H9 (cell line): ENCODE data around the gene GTF3C6. TPM values are rescaled to one million over a fixed set of nuclear protein-coding genes. Genes with fewer than 3 reads are reported as not detected.
"Not testable (repeated sequence)": the region's sequence is repeated elsewhere in the genome, so short reads cannot be mapped to it uniquely, and the experiment has no call there.

Source experiments
- DNase-seq: peaks from one replicate; pipeline ENCODE4 v3.0.0-alpha.2; 2017
- H2AFZ ChIP-seq: one replicate; pipeline ENCODE4 v1.6.1; 2013; ENCODE audit warnings: mild to moderate bottlenecking, low read length, control low read depth, moderate library complexity
- H2AK5ac ChIP-seq: 2 replicates; pipeline ENCODE4 v1.6.1; 2013; ENCODE audit warnings: low read length, control low read depth, mixed read lengths; ENCODE audit not compliant: insufficient read length
- H2BK120ac ChIP-seq: one replicate; pipeline ENCODE4 v1.6.1; 2013; ENCODE audit warnings: low read depth, mild to moderate bottlenecking, low read length, control low read depth, inconsistent platforms; ENCODE audit not compliant: poor library complexity, severe bottlenecking
- H2BK12ac ChIP-seq: 2 replicates; pipeline ENCODE4 v1.6.1; 2013; ENCODE audit warnings: low read length, control low read depth, mixed read lengths, low read depth; ENCODE audit not compliant: insufficient read length
- H2BK15ac ChIP-seq: 2 replicates; pipeline ENCODE4 v1.6.1; 2013; ENCODE audit warnings: low read depth, low read length, control low read depth
- H2BK20ac ChIP-seq: one replicate; pipeline ENCODE4 v1.6.1; 2013; ENCODE audit warnings: low read depth, mild to moderate bottlenecking, low read length, control low read depth, inconsistent platforms; ENCODE audit not compliant: poor library complexity, severe bottlenecking
- H2BK5ac ChIP-seq: 2 replicates; pipeline ENCODE4 v1.6.1; 2013; ENCODE audit warnings: low read length, control low read depth, mixed read lengths; ENCODE audit not compliant: insufficient read length
- H3K14ac ChIP-seq: 2 replicates; pipeline ENCODE4 v1.6.1; 2013; ENCODE audit warnings: low read length, control low read depth; ENCODE audit not compliant: insufficient read depth
- H3K18ac ChIP-seq: 2 replicates; pipeline ENCODE4 v1.6.1; 2013; ENCODE audit warnings: low read depth, mild to moderate bottlenecking, mixed read lengths, low read length, control low read depth; ENCODE audit not compliant: insufficient read length
- H3K23ac ChIP-seq: 2 replicates; pipeline ENCODE4 v1.6.1; 2013; ENCODE audit warnings: low read length, control low read depth, mixed read lengths, low read depth; ENCODE audit not compliant: insufficient read length
- H3K23me2 ChIP-seq: 2 replicates; pipeline ENCODE4 v1.6.1; 2013; ENCODE audit warnings: low read depth, mild to moderate bottlenecking, mixed read lengths, low read length, control low read depth; ENCODE audit not compliant: insufficient read length, poor library complexity, severe bottlenecking
- H3K27ac ChIP-seq: 2 replicates; pipeline ENCODE4 v1.5.1; 2013; ENCODE audit warnings: low read length, control low read depth, mixed read lengths, low read depth; ENCODE audit not compliant: insufficient read length
- H3K27me3 ChIP-seq: 2 replicates; pipeline ENCODE4 v1.6.1; 2013; ENCODE audit warnings: low read length, control low read depth, inconsistent platforms; ENCODE audit not compliant: insufficient read depth
- H3K4ac ChIP-seq: 2 replicates; pipeline ENCODE4 v1.6.1; 2013; ENCODE audit warnings: low read depth, mild to moderate bottlenecking, control low read depth, inconsistent platforms, low read length, moderate library complexity
- H3K4me1 ChIP-seq: 2 replicates; pipeline ENCODE4 v1.6.1; 2013; ENCODE audit warnings: low read length, control low read depth, inconsistent platforms; ENCODE audit not compliant: insufficient read depth
- H3K4me2 ChIP-seq: 2 replicates; pipeline ENCODE4 v1.6.1; 2013; ENCODE audit warnings: low read length, control low read depth, mixed read lengths; ENCODE audit not compliant: insufficient read length, insufficient read depth
- H3K56ac ChIP-seq: 2 replicates; pipeline ENCODE4 v1.6.1; 2013; ENCODE audit warnings: low read depth, mild to moderate bottlenecking, mixed read lengths, low read length, control low read depth; ENCODE audit not compliant: insufficient read length
- H3K79me1 ChIP-seq: 2 replicates; pipeline ENCODE4 v1.6.1; 2013; ENCODE audit warnings: low read depth, mild to moderate bottlenecking, moderate library complexity, low read length, control low read depth, inconsistent platforms; ENCODE audit not compliant: insufficient read depth, poor library complexity, severe bottlenecking
- H3K79me2 ChIP-seq: 2 replicates; pipeline ENCODE4 v1.6.1; 2013; ENCODE audit warnings: low read length, control low read depth, inconsistent platforms; ENCODE audit not compliant: insufficient read depth
- H3K9ac ChIP-seq: 2 replicates; pipeline ENCODE4 v1.6.1; 2013; ENCODE audit warnings: low read length, control low read depth, mixed read lengths; ENCODE audit not compliant: insufficient read length; ENCODE audit errors: extremely low read depth
- H3K9me3 ChIP-seq: one replicate; pipeline ENCODE4 v1.6.1; 2013; ENCODE audit warnings: low read depth, low read length, inconsistent platforms; ENCODE audit not compliant: control insufficient read depth
- H3T11ph ChIP-seq: one replicate; pipeline ENCODE4 v1.6.1; 2013; ENCODE audit warnings: mild to moderate bottlenecking, low read length, control low read depth, inconsistent platforms
- H4K20me1 ChIP-seq: one replicate; pipeline ENCODE4 v1.6.1; 2013; ENCODE audit not compliant: control insufficient read depth, insufficient read length, insufficient read depth
- H4K5ac ChIP-seq: 2 replicates; pipeline ENCODE4 v1.6.1; 2013; ENCODE audit warnings: low read depth, mild to moderate bottlenecking, mixed read lengths, low read length, control low read depth; ENCODE audit not compliant: insufficient read length
- H4K8ac ChIP-seq: replicated peaks from 2 replicates; pipeline ENCODE4 v1.6.1; 2013; ENCODE audit warnings: low read length, control low read depth, mixed read lengths, low read depth; ENCODE audit not compliant: insufficient read length
- H4K91ac ChIP-seq: 2 replicates; pipeline ENCODE4 v1.6.1; 2013; ENCODE audit warnings: low read depth, mild to moderate bottlenecking, moderate library complexity, mixed read lengths, low read length, control low read depth; ENCODE audit not compliant: insufficient read length
- H3K27ac Mint-ChIP-seq, 3 experiments: 2 replicates in 2 of 3; 3 replicates in 1 of 3; pipeline ENCODE4 v1.8.0; 2020 to 2021; ENCODE audit warnings: mixed read lengths in 3 of 3, mild to moderate bottlenecking in 1 of 3, moderate library complexity in 1 of 3
- H3K27me3 Mint-ChIP-seq: 2 replicates; pipeline ENCODE4 v1.8.0; 2021; ENCODE audit warnings: low read depth, mild to moderate bottlenecking, moderate library complexity, mixed read lengths
- H3K36me3 Mint-ChIP-seq, 3 experiments: 2 replicates in 2 of 3; 3 replicates in 1 of 3; pipeline ENCODE4 v1.8.0; 2020 to 2021; ENCODE audit warnings: low read depth in 3 of 3, mixed read lengths in 3 of 3; ENCODE audit not compliant: insufficient read depth in 1 of 3
- H3K4me1 Mint-ChIP-seq, 2 experiments: 2 replicates each; pipeline ENCODE4 v1.8.0; 2020; ENCODE audit warnings: mixed read lengths in 2 of 2
- H3K4me3 Mint-ChIP-seq, 2 experiments: 2 replicates in 1 of 2; 3 replicates in 1 of 2; pipeline ENCODE4 v1.8.0; 2020 to 2021; ENCODE audit warnings: mild to moderate bottlenecking in 2 of 2, mixed read lengths in 2 of 2, moderate library complexity in 1 of 2
- H3K9me3 Mint-ChIP-seq, 2 experiments: 2 replicates in 1 of 2; 3 replicates in 1 of 2; pipeline ENCODE4 v1.8.0; 2020; ENCODE audit warnings: mild to moderate bottlenecking in 2 of 2, mixed read lengths in 2 of 2, moderate library complexity in 1 of 2
- CTCF ChIP-seq: fragments of 200-600 bp; sonication (generic); conservative IDR thresholded peaks from 3 replicates; pipeline ENCODE4 v1.8.0; 2021; ENCODE audit warnings: antibody characterized with exemption, mild to moderate bottlenecking
- WGBS: extraction: QIAGEN DNeasy Blood & Tissue Kit; methylation state at CpG from one replicate; pipeline ENCODE4 v1.1.7; 2013; ENCODE audit warnings: missing lambda C conversion rate, low lambda C conversion rate, mixed read lengths; ENCODE audit not compliant: insufficient read length; ENCODE audit errors: extremely low coverage; 5-methylcytosine and 5-hydroxymethylcytosine counted together
- total RNA-seq: library from RNA; stranded (reverse); gene quantifications from 2 replicates; pipeline ENCODE4 v1.2.1, GENCODE V29; 2021

GTF3C6 gene
- total RNA-seq, 1 experiment from 2014 or later, result 106 TPM

DNA sequence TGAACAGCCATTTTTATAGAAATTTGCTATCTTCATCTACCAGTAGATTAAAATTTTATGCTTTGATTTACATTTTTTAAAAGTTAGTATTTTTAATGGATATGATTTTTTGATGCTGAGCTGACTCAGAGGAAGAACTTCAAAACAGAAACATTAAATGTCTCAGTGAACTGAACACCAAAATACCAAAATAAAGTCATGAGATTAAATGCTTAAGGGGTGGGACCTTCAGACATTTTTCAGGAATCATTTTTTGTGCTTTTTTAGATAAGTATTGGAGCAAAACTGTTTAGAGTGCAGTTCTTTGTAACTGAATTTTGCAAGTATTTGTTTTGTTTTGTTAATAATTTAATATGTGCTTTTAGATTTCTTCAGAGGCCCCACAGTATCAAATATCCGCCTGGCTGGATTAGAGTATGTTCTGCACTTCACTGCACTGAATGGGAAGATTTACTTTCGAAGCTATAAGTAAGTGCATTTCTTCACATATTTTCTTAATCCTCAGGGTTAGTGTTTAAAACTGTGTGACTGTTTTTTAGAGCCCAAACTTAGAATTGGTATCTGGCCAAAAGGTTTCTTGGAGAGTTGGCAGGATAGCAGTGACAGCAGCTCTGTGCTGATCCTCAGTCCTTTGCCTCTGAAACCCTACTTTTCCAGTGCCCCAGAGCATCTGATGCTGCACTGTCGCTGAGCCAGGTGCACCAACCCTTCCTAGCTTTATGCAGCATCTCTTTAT, 57.1 kb downstream of the GTF3C6 start:
- peaks cover 7% of the 10 kb centered on the region for H3K9me3 ChIP-seq
- no peak overlapping the region for H2BK12ac ChIP-seq
- no peak overlapping the region for H3K18ac ChIP-seq
- no peaks in the 10 kb centered on the region for H3K79me2 ChIP-seq
- H3K4ac ChIP-seq, result no peak overlapping the region
- H2BK20ac ChIP-seq, result no peak overlapping the region
- no CpG with 5 or more reads among the region's 3 CpGs for WGBS
- H3K23me2 ChIP-seq, result no peaks in the 10 kb centered on the region
- H3K14ac ChIP-seq, result no peak overlapping the region
- H4K5ac ChIP-seq, result no peak overlapping the region
- H2BK5ac ChIP-seq, result no peak overlapping the region
- no peaks in the 10 kb centered on the region for H3K27me3 ChIP-seq
- Mint-ChIP-seq H3K4me3 (no peak overlapping the region; a peak in 1 of 5 replicates), H3K27ac (no peak overlapping the region), H3K27me3 (no peaks in the 10 kb centered on the region), H3K4me1 (peaks cover 0 to 5% of the 10 kb centered on the region in 2 experiments; a peak in 2 of 4 replicates), H3K9me3 (peaks cover 21 to 27% of the 10 kb centered on the region in 2 experiments), H3K36me3 (peaks cover 56 to 85% (median 74%) of the 10 kb centered on the region in 3 experiments)
- H2AFZ ChIP-seq, result no peak overlapping the region
- no peak for DNase-seq
- H3K4me1 ChIP-seq, result no peaks in the 10 kb centered on the region
- no peak overlapping the region for H3K23ac ChIP-seq
- no peak overlapping the region for H3K56ac ChIP-seq
- H3T11ph ChIP-seq, result no peak overlapping the region
- H2BK15ac ChIP-seq, result no peak overlapping the region
- no peak overlapping the region for H2AK5ac ChIP-seq
- no peak for TF ChIP-seq CTCF
- H3K4me2 ChIP-seq, result no peak overlapping the region
- H3K27ac ChIP-seq, result no peak overlapping the region
- no peak overlapping the region for H2BK120ac ChIP-seq
- H4K8ac ChIP-seq, result no peak overlapping the region
- H3K9ac ChIP-seq, result no peak overlapping the region
- no peaks in the 10 kb centered on the region for H3K79me1 ChIP-seq
- H4K20me1 ChIP-seq, result no peaks in the 10 kb centered on the region
- H4K91ac ChIP-seq, result no peak overlapping the region

- H3K4me1 Mint-ChIP-seq, H4K91ac ChIP-seq, H2AFZ ChIP-seq, H3K23ac ChIP-seq, H2AK5ac ChIP-seq, H3K4me1 ChIP-seq, H3K9me3 ChIP-seq, H3K14ac ChIP-seq, H3K79me1 ChIP-seq, H3K4me2 ChIP-seq, H3K27ac ChIP-seq, H4K8ac ChIP-seq, H3K18ac ChIP-seq, H4K5ac ChIP-seq, H3K79me2 ChIP-seq, H2BK15ac ChIP-seq, H3K4me3 Mint-ChIP-seq, H3K4ac ChIP-seq, H2BK20ac ChIP-seq, H3K27me3 Mint-ChIP-seq, H2BK12ac ChIP-seq, H2BK120ac ChIP-seq, H3K23me2 ChIP-seq, H3K27me3 ChIP-seq, H3T11ph ChIP-seq, H2BK5ac ChIP-seq, H3K56ac ChIP-seq, H4K20me1 ChIP-seq, DNase-seq, H3K27ac Mint-ChIP-seq, H3K9ac ChIP-seq: not testable (repeated sequence)
- WGBS, result no CpG with 5 or more reads among the region's 37 CpGs
- peaks cover 21 to 27% of the 10 kb centered on the region in 2 experiments for H3K9me3 Mint-ChIP-seq
- H3K36me3 Mint-ChIP-seq, result peaks cover 51 to 76% (median 65%) of the 10 kb centered on the region in 3 experiments
Observed at GRCh38 chr6:111017241-111017640, 58.7 kb downstream of the GTF3C6 start.
